GM10266 (cell line): ENCODE results near the gene RPS6KB2.

Experiments
- DNase-seq: peaks from one replicate; pipeline ENCODE4 v3.0.0; 2012; ENCODE audit errors: extremely low spot score
- CTCF ChIP-seq: IDR thresholded peaks from 2 replicates; pipeline ENCODE4 v1.5.1; 2012; ENCODE audit warnings: mild to moderate bottlenecking, low read depth; ENCODE audit not compliant: control insufficient read depth, insufficient read depth; ENCODE audit errors: missing control alignments

Gene RPS6KB2

GRCh38 chr11:67440229-67441097, 12.2 kb downstream of the RPS6KB2 start:
- DNase-seq: no peak

GRCh38 chr11:67441098-67441563, 12.8 kb downstream of the RPS6KB2 start:
- TF ChIP-seq CTCF: no peak
- no peak for DNase-seq

More at GRCh38 chr11:67440229-67441097, 12.2 kb downstream of the RPS6KB2 start:
- no peak for TF ChIP-seq CTCF

- no peak for TF ChIP-seq CTCF
- no peak for DNase-seq
Measured at GRCh38 chr11:67441731-67442351, 13.5 kb downstream of the RPS6KB2 start.

GRCh38 chr11:67442504-67443404, 14.5 kb downstream of the RPS6KB2 start:
- no peak for DNase-seq
- no peak for TF ChIP-seq CTCF

- TF ChIP-seq CTCF: no peak
- no peak for DNase-seq
Measured at GRCh38 chr11:67445515-67445914, 17.2 kb downstream of the RPS6KB2 start.

GRCh38 chr11:67448220-67448609, 19.9 kb downstream of the RPS6KB2 start:
- no peak for TF ChIP-seq CTCF
- DNase-seq: no peak
